Measurements from ENCODE around the gene SLC39A11.

Gene SLC39A11

DNA sequence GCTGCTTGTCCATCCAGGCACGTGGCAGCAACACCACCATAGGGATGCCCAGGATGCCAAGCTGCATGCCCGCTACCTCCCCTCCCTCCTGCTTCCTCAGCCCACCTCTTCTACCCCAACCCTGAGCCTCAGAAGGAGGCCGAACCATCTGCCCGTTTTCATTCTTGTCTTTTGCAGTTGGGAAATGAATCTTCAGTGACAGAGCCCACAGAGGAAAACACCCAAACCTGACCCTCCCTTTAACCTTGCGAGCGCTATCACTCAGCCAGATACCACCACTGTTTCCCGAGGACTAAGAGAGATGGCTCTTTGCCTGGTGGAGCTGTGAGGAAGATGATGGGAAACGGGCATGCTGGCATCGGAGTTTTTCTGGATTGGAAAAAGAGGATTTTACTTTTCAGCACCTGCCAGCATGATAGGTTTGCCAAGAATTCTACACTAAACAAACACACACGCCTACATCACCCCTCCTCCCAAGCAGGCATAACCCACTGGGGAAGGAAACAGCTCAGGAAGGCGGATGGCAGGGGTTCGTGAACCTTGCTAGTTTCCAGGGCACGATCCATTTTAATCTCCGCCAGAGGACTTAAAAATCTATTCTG, 457.4 kb downstream of the SLC39A11 start:
- H3K9ac ChIP-seq: no peak overlapping the region
- peaks cover 4% of the 10 kb centered on the region; the same call in 1 of the 2 replicates for H3K9me3 ChIP-seq
- H3K4me2 ChIP-seq: no peak overlapping the region
- no peak overlapping the region for H3K27ac ChIP-seq
- no peaks in the 10 kb centered on the region for H3K4me1 ChIP-seq
- no peaks in the 10 kb centered on the region for H4K20me1 ChIP-seq
- H3K4me3 ChIP-seq: no peak overlapping the region
- no peaks in the 10 kb centered on the region for H3K36me3 ChIP-seq
- H3K27me3 ChIP-seq: no peaks in the 10 kb centered on the region
- no peak for TF ChIP-seq Cebpa-rat (IDR thresholded peaks at IDR 0.05)

GRCh38 chr17:72634621-72635020, 457.9 kb downstream of the SLC39A11 start:
- H4K20me1 ChIP-seq: no peaks in the 10 kb centered on the region
- H3K4me2 ChIP-seq: no peak overlapping the region
- no peaks in the 10 kb centered on the region for H3K4me1 ChIP-seq
- H3K9ac ChIP-seq: no peak overlapping the region
- H3K9me3 ChIP-seq: peaks cover 2% of the 10 kb centered on the region; the same call in 1 of the 2 replicates
- no peaks in the 10 kb centered on the region for H3K36me3 ChIP-seq
- H3K27me3 ChIP-seq: no peaks in the 10 kb centered on the region
- no peak overlapping the region for H3K27ac ChIP-seq
- no peak for TF ChIP-seq Cebpa-rat (IDR thresholded peaks at IDR 0.05)
- no peak overlapping the region for H3K4me3 ChIP-seq

DNA sequence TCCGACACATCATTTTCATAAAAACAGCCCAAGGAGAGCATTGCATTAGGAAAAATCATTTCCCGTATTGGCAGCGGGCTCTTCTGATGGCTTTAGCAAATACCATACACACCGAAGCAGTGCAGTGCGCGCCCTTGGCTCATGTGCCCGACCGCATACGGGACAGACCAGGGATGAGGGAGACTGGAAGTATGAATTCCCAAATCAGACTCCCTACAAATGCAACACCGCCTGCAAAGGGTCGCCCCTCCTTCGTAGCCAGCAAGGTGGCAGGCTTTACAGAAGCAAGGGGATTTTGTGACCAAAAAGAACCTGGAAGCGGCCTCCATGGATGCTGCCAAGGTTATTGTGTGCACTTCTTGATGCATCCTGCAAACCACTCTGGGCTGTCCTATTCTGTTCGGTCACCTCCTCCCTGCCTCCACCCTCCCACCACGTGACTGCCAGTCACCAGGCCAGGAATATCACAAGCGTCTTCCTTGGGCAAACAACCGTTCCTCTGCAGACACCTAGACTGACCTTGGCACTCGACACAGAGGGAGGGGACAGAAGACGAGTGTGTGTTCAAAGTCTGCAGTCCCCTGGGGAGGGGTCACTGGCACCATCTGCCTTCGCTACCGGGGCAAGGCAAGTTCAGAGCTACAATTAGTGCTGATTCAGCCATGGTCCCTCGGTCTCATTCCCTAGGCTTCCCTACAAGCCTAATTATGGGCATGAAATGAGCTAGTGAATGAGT, 460.4 kb downstream of the SLC39A11 start:
- H3K9me3 ChIP-seq: no peaks in the 10 kb centered on the region; the same call in 1 of the 2 replicates
- no peaks in the 10 kb centered on the region for H3K36me3 ChIP-seq
- no peak overlapping the region for H3K4me2 ChIP-seq
- TF ChIP-seq Cebpa-rat (IDR thresholded peaks at IDR 0.05): no peak
- no peaks in the 10 kb centered on the region for H3K4me1 ChIP-seq
- no peaks in the 10 kb centered on the region for H3K27me3 ChIP-seq
- H3K27ac ChIP-seq: no peak overlapping the region
- no peak overlapping the region for H3K4me3 ChIP-seq
- no peaks in the 10 kb centered on the region for H4K20me1 ChIP-seq
- no peak overlapping the region for H3K9ac ChIP-seq

- no peaks in the 10 kb centered on the region for H3K36me3 ChIP-seq
- H3K4me3 ChIP-seq: no peak overlapping the region
- no peak overlapping the region for H3K27ac ChIP-seq
- H3K9ac ChIP-seq: no peak overlapping the region
- no peaks in the 10 kb centered on the region for H4K20me1 ChIP-seq
- no peak overlapping the region for H3K4me2 ChIP-seq
- peaks cover 6% of the 10 kb centered on the region for H3K9me3 ChIP-seq
- no peaks in the 10 kb centered on the region for H3K4me1 ChIP-seq
- no peaks in the 10 kb centered on the region for H3K27me3 ChIP-seq
- no peak for TF ChIP-seq Cebpa-rat (IDR thresholded peaks at IDR 0.05)
These were observed 460.9 kb downstream of the SLC39A11 start for GRCh38 chr17:72631568-72631948.

DNA sequence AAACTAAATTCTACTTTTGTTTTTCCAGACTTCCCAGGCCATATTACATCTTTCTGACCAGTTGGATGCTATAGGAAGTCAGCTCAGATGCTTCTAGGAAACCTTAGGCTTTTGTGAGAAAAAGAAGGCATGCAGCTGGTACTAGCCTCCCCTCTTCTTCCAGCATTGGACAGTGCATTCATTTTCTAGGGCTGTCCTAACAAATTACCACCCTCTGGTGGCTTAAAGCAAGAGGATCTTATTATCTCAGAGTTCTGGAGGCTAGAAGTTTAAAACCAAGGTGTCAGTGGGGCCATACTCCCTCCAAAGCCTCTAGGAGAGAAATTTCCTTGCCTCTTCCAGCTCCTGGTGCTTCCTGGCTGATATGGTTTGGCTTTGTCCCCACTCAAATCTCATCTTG, 467.8 kb downstream of the SLC39A11 start:
- Histone ChIP-seq H3K4me3 (no peak overlapping the region), H3K9me3 (peaks cover 28% of the 10 kb centered on the region), H3K27ac (no peak overlapping the region), H4K20me1 (no peaks in the 10 kb centered on the region), H3K4me2 (no peak overlapping the region), H3K27me3 (peaks cover 19% of the 10 kb centered on the region), H3K36me3 (no peaks in the 10 kb centered on the region), H3K9ac (no peak overlapping the region), H3K4me1 (no peaks in the 10 kb centered on the region; the same call in 1 of the 2 replicates)
- no peak for TF ChIP-seq Cebpa-rat (IDR thresholded peaks at IDR 0.05)

DNA sequence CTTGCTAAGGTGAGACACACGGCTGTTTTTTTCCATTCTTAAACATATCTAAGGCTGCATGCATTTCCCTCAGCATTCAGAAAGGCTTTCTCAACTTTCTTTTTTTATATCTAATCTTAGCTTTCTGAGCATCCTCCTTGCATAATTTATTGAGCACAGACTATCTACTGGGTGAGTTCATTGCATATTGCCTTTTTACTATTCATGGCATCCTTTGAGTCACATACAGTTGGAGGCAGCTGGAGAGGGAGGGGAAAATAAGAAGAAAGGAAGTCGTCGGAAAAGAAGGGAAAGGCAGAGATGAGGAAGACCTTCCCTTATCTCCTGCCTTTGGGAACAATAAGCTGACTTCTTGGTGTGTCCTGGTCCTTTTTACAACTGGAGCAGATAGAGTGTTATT, 468.3 kb downstream of the SLC39A11 start:
- Histone ChIP-seq H3K4me2 (no peak overlapping the region), H3K36me3 (no peaks in the 10 kb centered on the region), H3K4me1 (no peaks in the 10 kb centered on the region; the same call in 1 of the 2 replicates), H3K4me3 (no peak overlapping the region), H4K20me1 (no peaks in the 10 kb centered on the region), H3K9ac (no peak overlapping the region), H3K27ac (no peak overlapping the region), H3K9me3 (peaks cover 28% of the 10 kb centered on the region), H3K27me3 (peaks cover 19% of the 10 kb centered on the region)
- TF ChIP-seq Cebpa-rat (IDR thresholded peaks at IDR 0.05): no peak

DNA sequence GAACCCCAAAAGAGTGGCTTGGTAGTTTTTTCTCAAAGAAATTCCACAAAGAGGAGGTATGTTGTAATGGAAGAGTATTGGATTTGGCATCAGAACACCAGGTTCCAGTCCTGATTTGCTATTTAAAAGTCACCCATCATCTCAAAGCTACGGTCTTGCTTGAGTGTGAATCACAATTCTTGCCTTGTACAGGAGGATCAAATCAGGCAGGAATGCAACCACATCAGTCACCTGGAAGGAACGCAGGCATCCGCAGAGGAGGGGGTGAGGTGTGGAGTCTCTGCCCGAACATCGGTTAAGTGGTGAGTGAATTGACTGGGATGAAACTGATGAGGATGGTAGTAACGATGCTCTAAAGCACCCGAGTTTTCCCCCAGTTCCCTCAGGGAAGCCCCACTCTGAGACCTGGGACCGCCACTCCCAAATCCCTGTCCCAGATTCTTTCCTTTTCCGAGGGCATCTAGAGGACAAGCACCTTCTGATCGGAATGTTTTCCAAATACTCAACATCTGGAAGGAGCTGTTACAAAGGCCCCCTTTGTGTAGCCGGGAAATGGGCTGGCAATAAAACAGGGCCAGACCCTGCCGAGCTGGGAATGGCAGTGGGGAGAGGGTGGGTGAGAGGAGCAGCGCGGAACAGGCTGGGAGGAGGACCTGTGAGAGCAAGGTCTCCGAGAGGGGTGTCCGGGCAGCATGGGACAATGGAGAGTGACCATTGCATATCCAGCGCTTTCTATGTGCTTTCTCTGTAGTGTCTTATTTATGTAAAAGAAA, 469.6 kb downstream of the SLC39A11 start:
- peaks cover 19% of the 10 kb centered on the region for H3K27me3 ChIP-seq
- H3K4me3 ChIP-seq: no peak overlapping the region
- TF ChIP-seq Cebpa-rat (IDR thresholded peaks at IDR 0.05): no peak
- H3K4me1 ChIP-seq: peaks cover 9% of the 10 kb centered on the region
- no peaks in the 10 kb centered on the region for H3K36me3 ChIP-seq
- no peak overlapping the region for H3K4me2 ChIP-seq
- H4K20me1 ChIP-seq: no peaks in the 10 kb centered on the region
- H3K9me3 ChIP-seq: peaks cover 28% of the 10 kb centered on the region
- no peak overlapping the region for H3K27ac ChIP-seq
- H3K9ac ChIP-seq: no peak overlapping the region

GRCh38 chr17:72619976-72620650, 472.4 kb downstream of the SLC39A11 start:
- H3K4me1 ChIP-seq: peaks cover 14% of the 10 kb centered on the region
- no peak overlapping the region for H3K27ac ChIP-seq
- H3K27me3 ChIP-seq: peaks cover 19% of the 10 kb centered on the region
- H3K4me3 ChIP-seq: no peak overlapping the region
- no peaks in the 10 kb centered on the region for H3K36me3 ChIP-seq
- no peak for TF ChIP-seq Cebpa-rat (IDR thresholded peaks at IDR 0.05)
- no peak overlapping the region for H3K4me2 ChIP-seq
- H3K9ac ChIP-seq: no peak overlapping the region
- peaks cover 8% of the 10 kb centered on the region for H3K9me3 ChIP-seq
- H4K20me1 ChIP-seq: no peaks in the 10 kb centered on the region

DNA sequence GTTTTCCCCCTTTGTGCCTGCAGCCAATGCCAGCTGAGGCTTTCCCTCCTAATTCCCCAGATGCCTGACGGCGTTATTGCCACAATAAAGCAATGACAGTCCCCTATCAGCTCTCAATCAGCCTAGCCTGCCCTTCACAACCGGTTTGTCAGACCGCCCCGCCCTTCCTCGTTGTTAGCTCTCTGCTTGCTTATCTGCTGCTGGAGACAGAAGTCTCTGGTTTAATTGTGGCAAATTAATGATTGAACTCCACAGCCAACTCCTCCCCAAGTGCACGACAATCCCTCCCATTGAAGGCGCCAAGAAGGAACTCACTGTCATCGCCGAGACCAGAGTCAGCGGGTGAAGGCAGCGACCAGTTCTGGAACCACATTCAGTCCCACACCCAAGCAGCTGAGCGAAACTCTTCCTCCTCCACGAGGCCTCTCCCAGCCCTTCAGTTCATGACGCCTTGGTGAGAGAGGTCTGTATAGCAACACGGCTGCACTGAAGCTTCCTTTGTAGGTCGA, 474.4 kb downstream of the SLC39A11 start:
- H3K9me3 ChIP-seq: no peaks in the 10 kb centered on the region
- H4K20me1 ChIP-seq: no peaks in the 10 kb centered on the region
- peaks cover 9% of the 10 kb centered on the region for H3K27me3 ChIP-seq
- no peak for TF ChIP-seq Cebpa-rat (IDR thresholded peaks at IDR 0.05)
- H3K4me1 ChIP-seq: peaks cover 14% of the 10 kb centered on the region
- peak overlapping the region; percentile 69 for H3K4me2 ChIP-seq
- H3K4me3 ChIP-seq: peak overlapping the region; percentile 18; the same call in 1 of the 2 replicates
- no peaks in the 10 kb centered on the region for H3K36me3 ChIP-seq
- no peak overlapping the region for H3K27ac ChIP-seq
- H3K9ac ChIP-seq: peak overlapping the region; percentile 18; the same call in 1 of the 2 replicates

Measured in BLaER1 (cell line).